NOMO-1 treated with DMSO at 0.1 percent for 48 hours (cell line): Measurements from ENCODE around the gene TSEN15.

Experiments used
- DNase-seq: peaks from one replicate; lab custom pipeline; 2025; ENCODE audit not compliant: unreplicated experiment; lab: John Stamatoyannopoulos, UW

Gene TSEN15

DNA sequence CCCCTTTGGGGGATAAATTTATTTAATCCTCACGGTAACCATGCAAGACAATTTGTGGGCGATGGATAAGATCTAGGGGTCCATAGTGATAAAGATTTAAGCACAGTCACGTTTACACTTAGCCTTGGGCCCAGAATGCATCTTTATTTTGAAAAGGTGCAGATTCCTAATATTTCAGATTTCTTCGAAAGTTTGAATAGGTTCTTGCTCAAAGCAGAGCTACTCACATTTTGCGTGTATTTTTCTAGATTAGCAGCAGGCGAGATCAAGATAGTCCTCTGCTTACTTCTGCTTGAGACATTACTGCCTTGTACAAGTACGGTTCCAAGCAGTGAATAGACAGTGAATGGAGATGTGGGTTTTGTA, 647 bp downstream of the TSEN15 start:
- peak; percentile 11 for DNase-seq

DNA sequence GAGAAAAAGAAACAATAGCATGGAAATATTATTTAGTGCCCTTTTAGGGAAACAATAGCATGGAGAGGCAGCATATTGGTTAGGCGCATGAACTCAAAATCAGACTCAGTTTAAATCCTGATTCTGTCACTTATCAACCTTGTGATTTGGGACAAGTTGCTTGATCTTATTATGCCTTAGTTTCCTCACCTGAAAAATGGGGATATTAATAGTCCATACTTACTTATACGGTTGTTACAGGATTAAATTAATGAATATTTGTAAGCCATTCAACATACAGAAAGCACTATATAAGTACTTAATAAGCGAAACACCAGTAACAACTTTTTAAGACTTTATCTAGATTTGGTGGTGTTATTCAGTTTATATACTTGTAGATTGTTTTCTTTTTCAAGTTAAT, 1.2 kb downstream of the TSEN15 start:
- DNase-seq = no peak

DNA sequence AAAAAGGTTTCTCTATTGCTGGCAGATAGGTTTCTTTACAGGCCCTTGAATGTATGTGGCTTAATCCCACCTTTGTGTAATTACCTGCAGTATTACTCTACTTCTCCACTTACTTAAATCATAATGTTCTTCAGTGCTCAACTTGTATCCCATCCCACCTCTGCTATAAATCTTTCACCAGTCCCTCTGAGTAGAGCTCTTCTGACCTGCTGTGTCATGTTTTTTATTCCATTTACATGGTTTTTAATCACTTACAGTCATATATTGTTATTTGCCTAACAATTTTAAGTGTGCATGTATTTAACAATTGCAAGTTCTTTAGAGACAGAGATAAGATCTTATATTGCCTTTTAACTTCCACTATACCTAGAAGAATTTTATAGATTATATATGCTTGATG, 2.4 kb downstream of the TSEN15 start:
- DNase-seq = no peak

DNA sequence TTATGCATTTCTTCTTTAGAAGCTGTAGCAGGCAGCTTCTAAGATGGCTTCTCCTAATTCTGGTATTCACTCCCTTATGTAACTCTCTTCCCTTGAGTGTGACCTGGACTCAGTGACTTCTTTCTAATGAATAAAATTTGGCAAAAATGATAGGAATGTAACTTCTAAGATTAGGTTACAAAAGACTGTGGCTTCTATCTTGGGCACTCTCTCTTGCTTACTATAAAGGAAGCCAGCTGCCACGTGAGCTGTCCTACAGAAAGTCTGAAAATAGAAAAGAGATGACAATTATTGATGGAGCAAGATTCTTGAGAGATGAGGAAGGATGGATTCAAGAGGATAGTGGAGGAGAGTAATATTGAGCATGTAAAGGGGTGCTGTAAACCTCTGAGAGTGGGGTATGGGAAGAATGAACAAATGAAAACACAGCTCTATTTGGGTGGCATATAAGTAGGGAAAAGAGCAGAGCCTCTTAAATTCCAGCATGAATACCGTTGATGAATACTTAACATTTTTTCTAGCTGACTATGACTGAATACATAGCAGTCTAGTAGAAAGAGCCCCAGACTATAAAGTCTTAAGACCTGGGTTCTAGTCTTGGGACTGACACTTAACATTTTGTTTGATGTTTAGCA, 5.5 kb downstream of the TSEN15 start:
- no peak for DNase-seq

DNA sequence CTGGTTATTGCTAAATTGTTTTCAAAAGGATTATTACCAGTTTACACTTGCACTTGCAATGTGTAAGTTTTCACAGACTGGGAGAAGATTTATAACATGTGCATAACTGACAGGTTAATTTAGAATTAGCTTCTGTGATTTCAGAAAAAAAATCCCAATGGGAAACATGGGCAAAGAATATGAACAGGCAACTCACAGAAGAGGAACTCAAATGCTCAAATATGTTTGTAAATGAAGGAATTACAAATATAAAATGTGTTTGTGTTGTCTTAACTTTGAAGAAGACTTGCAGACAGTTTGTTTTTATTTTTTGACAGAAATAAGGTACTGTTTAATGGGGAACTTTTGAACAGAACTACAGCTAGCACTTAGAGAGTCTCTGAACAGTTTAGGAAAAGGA, 8.4 kb downstream of the TSEN15 start:
- DNase-seq = no peak

DNA sequence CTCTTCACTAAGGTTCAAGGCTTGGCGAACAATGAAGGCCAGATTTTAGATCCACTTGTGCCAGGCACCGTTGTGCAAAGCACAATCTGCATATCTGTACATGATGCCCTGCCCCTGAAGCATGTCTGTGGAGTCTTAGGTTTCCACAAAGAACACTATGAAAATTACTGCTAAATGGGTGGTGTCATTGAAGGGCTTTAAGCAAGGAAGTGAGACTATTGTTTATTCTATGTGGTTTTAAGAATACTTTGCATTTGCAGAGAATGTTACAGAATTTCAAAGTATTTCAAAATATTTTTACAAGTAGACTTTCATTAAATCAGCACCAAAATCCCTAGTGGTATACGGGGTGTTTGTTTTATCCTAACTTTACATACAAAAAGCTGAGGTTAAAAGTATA, 8.8 kb downstream of the TSEN15 start:
- no peak for DNase-seq

DNA sequence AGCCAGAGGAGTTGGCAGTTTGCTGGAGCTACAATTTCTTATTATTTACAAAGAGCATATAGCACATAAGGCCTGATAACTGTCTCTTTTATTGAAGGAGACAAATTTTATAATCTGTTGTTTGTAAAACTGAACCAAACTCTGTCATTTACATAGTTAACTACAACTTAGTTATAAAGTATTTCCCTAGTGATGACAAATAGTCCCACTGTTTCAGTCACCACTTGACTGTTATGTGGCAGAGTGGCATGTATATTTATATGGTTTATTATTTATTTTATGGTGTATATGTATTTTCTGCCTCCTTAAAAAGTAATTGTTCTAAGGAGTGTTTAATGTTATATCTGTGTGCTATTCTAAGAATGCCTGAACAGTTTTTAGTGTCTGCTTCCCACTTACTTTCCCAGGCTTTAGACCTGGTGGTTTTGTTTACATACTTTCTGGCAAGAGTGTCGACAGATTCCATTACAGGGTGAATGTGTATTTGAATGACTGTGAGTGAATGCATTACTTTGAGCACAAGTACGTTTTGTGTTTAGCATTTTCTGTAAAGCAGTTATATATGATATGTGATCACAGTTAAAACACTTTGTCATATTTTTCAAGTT, 10.0 kb downstream of the TSEN15 start:
- DNase-seq = no peak

DNA sequence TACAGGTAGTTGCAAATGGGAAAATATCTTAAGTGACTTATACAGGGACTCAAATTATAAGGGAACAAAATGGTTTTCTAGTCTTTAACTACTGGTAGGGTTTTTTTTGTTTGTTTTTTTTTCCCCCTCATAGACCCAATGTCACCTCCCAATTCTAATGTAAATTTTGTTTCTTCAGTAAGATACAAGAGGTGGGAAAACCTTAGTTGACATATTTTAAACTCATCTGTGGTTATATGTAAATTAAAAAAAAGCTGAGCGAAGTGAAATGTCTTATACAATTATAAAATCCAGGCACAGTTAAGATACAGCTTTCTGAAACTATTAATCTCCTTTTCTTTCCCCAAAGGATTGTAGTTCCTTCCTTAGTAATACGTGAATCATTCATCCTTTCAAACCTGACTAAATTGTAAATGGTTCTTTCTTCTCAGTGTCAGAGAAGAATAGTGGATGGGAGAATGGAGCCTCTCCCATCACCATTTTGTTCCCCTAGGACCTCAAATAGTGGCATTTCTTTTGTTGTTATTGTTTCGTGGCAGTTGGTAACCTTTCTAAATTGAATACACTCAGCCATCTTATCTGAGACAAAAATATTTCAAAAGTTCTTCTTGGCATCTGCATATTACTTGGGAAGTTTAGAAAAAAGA, 11.2 kb downstream of the TSEN15 start:
- DNase-seq = no peak

DNA sequence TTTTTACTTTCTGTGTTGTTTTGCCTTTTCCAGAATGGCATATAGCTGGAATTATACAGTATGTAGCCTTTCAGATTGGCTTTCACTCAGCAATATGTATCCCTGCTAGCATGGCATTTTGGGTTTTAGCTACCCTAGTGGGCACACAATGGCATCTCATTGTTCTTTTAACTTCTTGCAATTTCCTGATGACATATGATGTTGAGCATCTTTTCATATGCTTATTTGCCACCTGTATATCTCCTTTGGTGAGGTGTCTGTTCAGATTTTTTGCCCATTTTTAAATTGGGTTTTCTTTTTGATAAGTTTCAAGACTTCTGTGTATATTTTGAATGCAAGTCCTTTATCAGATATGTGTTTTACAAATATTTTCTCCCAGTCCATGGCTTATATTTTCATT, 14.0 kb downstream of the TSEN15 start:
- DNase-seq = no peak

DNA sequence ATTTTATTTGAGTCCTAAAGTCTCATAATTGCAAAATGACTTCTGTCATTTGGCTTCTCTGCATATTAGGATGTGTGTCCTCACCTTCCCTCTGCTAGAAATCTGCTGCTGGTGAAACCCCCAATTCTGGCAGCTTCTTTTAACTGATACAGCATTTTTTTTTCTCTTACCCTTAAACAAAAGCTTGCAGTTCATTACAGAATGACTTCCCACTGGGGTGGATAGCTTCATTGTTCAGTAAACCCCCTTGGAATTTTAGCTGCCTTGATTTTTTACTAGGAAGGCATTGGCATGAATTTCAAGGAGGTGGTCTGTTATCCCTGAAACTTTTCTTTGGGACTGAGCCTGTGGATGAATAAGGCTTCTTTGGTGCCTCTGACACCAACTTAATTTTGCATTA, 16.8 kb downstream of the TSEN15 start:
- DNase-seq = no peak

DNA sequence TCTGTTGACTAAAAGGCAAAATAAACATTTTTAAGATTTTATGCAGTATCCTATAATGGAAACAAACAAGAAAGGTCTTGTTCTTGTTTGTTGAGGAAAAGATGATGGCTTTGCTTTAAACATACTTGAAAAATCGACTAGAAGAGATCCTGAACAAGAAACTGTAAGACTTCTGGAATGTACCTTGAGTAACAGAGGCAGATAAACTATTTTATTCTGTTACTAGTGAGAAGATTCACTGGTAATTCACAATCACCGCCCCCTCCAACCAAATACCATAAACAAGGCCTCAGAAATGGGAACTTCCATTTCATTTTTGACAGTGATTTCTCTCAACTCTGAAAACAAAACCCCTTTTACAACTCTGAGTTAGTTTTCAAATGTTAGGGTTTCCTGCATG, 18.1 kb downstream of the TSEN15 start:
- no peak for DNase-seq

DNA sequence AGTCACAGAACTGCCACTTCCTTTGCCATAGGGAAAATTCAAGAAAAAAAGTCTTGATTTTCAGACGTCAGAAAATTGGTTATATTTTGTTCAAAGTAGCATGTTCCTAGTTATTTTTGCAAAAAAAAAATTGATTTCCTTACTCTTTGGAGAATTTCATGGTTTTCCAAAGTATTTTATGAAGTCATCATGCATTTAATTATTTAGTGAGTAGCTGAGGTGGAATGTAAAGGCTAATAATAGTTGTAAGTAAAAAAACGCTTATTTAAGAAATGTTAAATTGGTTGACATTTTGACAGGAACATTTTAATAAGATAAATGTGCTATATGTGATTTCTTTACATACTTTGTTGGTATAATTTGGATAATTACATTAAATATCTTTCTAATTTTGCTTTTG, 20.8 kb downstream of the TSEN15 start:
- no peak for DNase-seq

DNA sequence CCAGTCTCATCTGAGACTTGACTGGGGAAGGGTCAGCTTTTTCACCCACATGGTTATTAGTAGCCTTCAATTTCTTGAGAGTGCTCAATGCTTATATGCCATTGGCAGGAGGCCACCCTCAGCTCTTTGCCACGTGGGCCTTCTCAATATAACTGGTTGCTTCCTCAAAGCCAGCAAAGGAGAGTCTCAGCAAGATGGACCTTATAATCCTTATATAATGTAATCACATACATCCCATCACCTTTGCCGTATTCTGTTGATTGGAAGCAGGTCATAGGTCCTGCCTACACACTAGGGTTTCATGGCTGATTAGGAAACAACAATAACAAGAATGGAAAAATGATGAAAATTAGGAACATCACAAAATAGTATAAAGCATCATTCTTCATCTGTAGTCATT, 22.9 kb downstream of the TSEN15 start:
- no peak for DNase-seq

DNA sequence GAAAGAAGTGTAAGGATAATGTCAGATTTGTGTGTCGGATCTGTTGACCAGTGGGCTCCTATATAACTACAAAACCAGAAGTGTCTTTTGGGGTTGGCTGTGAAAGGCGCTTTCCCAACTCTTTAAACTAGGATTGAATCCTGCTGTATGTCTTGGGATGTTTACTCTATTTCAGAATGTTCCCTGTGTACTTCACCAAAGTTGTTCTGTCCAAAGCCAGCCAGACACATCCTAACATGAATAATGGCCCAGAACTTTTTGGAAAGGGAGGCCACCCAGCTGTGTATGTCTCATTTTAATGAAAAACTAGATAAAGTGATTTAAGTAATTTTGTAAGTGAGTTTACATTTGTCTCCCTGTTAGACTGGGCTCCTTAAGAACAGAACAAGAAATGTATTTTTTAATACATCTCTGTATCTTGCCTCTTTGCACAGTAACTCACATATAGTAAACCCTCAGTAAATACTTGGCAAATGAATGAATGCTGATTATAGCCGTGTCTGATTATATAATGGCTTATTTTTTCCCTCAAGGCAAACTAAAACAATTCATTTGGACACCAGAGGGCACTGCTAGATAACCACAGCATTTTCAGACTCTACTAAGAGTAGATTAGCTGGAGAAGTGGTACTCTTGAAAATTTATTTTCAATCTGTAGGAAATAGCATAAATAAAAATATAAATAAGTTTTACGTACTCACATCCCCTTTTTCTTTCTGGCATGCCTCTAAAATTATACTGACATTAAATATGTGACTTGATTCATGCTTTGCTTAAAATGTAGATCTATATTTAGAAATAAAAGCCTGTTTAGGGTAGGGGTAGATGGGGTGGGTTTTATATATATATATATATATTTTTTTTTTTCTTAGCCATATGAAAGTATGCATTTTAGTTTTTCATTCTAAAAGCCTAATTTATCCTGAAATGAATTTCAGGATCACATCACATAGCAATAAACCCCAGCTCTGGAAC, 23.8 kb downstream of the TSEN15 start:
- DNase-seq = peak; percentile 74

DNA sequence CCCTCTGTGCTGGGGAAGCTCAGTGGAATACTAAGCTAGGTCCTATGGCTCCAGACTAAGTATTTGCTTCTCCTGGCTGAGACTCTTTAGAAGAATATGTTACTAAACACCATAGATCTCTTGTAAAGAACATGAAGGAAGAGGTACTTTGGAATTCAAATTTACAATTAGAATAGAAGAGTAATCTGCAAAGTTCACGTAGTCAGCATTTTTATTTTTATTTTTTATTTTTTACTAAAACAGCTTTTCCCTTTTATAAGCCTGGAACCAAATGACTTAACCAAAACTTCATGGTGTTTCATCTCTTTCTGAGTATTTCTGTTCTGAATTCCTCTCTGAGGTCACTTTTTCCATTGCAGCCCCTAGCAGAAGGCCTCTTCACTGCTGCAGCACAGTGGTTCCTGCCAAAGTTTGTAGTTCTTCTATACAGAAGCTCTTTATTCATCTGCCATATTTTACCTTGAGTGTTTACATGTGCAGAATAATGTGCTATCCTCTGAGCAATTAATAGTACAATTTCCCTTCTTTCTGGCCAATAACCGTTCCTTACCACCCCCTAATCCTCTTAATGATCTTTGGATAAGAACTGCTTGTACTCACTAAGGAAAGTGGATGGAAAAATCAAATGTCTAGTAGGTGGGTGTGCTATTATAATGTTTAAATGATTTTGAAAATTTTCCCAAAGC, 27.2 kb downstream of the TSEN15 start:
- DNase-seq = no peak

DNA sequence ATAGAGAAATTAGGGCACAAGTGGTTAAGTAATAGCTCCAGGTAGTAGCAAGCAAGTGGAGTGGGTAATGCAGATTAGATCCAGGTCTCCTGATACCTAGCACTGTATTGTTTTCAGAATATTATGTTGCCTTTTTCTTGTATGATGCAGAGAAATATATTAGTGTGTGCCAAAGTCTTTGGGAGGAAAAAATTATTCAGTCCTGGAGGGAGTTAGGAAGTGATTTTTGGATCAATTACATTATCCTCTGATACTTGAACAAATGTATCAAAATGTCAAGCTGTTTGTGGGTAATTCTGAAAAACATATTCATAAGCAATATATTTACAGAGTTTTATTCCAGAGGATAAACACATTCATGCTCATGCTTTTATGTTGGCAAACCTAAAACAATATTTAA, 28.8 kb downstream of the TSEN15 start:
- no peak for DNase-seq

DNA sequence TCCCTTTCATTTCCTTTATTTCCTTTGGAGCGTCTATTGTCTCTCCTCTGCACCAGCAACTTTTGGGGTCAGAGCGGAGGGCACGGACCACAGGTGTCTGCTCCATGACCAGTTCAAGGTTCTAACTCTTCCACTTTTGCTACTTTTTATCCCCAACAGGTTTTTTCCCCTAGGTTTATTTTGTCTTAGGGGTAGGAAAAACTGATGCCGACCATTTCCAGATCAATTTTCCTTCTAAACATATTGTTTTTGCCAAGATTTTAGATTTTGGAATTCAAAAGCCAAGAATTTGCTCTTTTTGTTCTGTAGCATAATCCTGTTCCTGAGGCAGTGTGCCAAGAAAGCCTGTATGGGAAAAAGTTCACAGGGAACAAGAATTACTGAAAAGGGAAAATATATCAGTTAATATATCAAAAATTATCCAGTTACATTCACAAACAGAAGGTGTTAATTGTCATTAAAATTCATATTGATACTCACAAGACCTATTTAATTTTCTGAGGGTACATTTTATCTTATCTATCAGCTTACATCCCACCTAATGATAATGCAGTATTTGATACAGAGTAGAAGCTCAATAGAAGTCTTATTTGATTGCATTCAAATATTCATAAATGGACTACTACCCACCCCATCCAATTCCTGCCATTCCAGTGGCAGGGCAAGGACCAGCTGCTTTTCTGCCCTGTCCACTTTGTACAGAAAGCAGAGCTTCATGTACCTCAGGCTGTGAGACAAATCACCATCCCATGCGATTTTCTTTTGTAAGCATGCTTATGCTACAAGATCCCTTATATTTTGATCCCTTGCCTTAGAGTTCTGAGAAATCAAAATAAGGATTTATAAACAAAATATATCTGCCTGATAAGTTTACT, 31.2 kb downstream of the TSEN15 start:
- DNase-seq = no peak

DNA sequence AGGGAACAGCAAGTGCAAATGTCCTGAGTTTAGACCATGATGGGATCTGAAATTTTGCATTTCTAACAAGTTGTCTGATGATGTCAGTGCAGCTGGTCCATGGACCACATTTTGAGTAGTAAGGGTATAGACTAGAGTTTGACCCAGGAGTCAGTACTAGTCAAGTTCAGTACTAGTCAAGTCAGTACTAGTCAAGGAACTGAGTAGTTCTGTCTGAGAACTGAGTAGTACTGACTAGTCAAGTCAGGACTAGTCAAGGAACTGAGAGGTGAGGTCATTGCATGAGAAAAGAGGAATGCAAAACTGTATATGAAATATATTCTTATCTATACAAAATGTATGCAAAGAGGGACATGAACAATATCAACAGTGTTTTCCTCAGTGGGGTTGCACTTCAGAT, 34.1 kb downstream of the TSEN15 start:
- DNase-seq = no peak

DNA sequence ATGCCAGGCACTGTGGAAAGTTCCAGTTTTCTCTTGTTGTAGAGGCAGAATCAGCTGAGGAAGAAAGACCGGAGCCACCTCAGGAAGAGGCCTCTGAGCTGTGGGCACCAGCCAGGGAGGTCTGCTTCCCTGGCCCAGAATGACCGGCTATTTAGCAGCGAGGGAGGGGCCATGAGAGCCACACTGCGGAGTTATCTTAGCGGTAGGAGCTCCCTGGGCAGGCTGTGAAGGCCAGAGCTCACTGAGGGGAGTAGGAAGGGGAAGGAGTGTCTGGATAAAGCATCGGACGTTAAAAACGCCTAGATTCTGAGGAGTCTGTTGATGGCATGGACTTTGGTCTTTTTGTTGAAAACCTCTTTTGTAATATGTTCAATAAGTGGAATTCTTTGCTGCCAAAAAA, 36.5 kb downstream of the TSEN15 start:
- DNase-seq = no peak

DNA sequence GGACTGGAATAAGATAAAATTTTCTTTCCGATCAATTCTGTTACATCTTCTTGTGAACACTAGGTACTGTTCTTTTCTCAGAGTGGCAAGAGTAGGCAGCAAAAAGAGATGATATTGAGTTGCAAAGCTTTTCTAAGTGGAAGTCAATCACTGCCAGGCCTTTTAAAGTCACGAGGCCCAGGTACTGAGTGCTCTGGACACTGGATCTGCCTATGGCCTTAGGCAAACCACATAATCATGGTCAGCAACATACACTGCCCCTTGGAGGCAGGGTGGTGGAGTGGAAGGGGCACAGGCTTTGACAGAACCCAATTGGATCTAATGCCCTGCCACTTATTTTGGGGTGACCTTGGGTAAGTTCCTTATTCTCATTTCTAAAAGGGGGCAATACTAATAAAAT, 41.5 kb downstream of the TSEN15 start:
- no peak for DNase-seq
